AG04450 (cell line): Measurements from ENCODE around the gene RHOT1. TPM values are rescaled to one million over a fixed set of nuclear protein-coding genes. Genes with fewer than 3 reads are reported as not detected.
"Not testable (repeated sequence)": the region's sequence is repeated elsewhere in the genome, so short reads cannot be mapped to it uniquely, and the experiment has no call there.

Experiments used
- CTCF ChIA-PET: fragments of 300-600, 350-600 bp; formaldehyde crosslinking; extraction: SDS; loops from one replicate; lab custom pipeline; 2022; ENCODE audit warnings: antibody characterized with exemption, inconsistent platforms; lab: Charles Lee
- POLR2A ChIA-PET: fragments of 350-600 bp; formaldehyde crosslinking; extraction: SDS; loops from one replicate; lab custom pipeline; 2021; ENCODE audit warnings: antibody characterized with exemption, inconsistent platforms; lab: Yijun Ruan, JAX
- DNase-seq: peaks from one replicate; pipeline ENCODE4 v3.0.0-alpha.2; 2011; ENCODE audit warnings: low read depth, low spot score
- H3K27ac ChIP-seq: one replicate; pipeline ENCODE4 v1.5.1; 2012; ENCODE audit warnings: low read depth, low read length, control low read depth
- H3K27me3 ChIP-seq: one replicate; pipeline ENCODE4 v1.6.0; 2012; ENCODE audit warnings: low read length; ENCODE audit not compliant: control insufficient read depth, insufficient read depth
- H3K4me3 ChIP-seq: 2 replicates; pipeline ENCODE4 v1.5.1; 2011; ENCODE audit warnings: mild to moderate bottlenecking, low read depth, low read length, control low read depth
- H3K9me3 ChIP-seq: 2 replicates; pipeline ENCODE4 v1.5.1; 2012; ENCODE audit warnings: low read length; ENCODE audit not compliant: control insufficient read depth, insufficient read depth
- polyA plus RNA-seq: library from polyadenylated mRNA; depleted of rRNA; stranded (reverse); fragments of >200 nt; gene quantifications from 2 replicates; pipeline ENCODE4 v1.2.3, GENCODE V29; 2011
- TF ChIP-seq, protein P1 (sequence below): IDR thresholded peaks from 2 replicates; pipeline ENCODE4 v1.5.1; 2011; ENCODE audit warnings: low read depth, low read length, control low read depth, inconsistent platforms

The RHOT1 gene
- polyA plus RNA-seq, 1 experiment, result 59.0 TPM

DNA sequence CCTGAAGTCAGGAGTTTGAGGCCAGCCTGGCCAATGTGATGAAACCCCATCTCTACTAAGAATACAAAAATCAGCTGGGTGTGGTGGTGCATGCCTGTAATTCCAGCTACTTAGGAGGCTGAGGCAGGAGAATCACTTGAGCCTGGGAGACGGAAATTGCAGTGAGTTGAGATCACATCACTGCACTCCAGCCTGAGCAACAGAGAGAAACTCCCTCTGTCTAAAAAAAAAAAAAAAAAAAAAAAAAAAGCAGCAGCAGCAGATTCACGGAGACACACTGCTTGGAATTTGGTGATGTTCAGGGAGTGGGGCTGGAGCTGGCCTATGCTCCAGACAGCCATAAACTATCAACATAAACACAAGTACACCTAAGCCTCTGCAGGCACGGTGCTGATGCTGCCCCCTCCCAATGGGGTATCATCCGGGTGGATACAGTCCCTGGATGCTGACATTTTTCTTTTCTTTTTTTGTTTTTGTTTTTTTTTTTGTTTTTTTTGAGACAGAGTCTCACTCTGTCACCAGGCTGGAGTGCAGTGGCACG is 39.6 kb upstream of the RHOT1 start:
- H3K27me3 ChIP-seq, result peaks cover 2% of the 10 kb centered on the region
- POLR2A ChIA-PET, result interaction anchor here (0.9 kb wide), 1 partner anchor 39 kb away, joined by 5 read pairs; the partner anchor contains the start of gene RHOT1
- H3K4me3 ChIP-seq, result no peak overlapping the region
- no peaks in the 10 kb centered on the region for H3K9me3 ChIP-seq
- CTCF ChIA-PET, result interaction anchor here (0.6 kb wide), 1 partner anchor 251 kb away, joined by 4 read pairs; no protein-coding TSS in a partner anchor
- DNase-seq, result no peak
- no peak overlapping the region for H3K27ac ChIP-seq
- TF ChIP-seq, protein P1, sequence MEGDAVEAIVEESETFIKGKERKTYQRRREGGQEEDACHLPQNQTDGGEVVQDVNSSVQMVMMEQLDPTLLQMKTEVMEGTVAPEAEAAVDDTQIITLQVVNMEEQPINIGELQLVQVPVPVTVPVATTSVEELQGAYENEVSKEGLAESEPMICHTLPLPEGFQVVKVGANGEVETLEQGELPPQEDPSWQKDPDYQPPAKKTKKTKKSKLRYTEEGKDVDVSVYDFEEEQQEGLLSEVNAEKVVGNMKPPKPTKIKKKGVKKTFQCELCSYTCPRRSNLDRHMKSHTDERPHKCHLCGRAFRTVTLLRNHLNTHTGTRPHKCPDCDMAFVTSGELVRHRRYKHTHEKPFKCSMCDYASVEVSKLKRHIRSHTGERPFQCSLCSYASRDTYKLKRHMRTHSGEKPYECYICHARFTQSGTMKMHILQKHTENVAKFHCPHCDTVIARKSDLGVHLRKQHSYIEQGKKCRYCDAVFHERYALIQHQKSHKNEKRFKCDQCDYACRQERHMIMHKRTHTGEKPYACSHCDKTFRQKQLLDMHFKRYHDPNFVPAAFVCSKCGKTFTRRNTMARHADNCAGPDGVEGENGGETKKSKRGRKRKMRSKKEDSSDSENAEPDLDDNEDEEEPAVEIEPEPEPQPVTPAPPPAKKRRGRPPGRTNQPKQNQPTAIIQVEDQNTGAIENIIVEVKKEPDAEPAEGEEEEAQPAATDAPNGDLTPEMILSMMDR, result no peak

DNA sequence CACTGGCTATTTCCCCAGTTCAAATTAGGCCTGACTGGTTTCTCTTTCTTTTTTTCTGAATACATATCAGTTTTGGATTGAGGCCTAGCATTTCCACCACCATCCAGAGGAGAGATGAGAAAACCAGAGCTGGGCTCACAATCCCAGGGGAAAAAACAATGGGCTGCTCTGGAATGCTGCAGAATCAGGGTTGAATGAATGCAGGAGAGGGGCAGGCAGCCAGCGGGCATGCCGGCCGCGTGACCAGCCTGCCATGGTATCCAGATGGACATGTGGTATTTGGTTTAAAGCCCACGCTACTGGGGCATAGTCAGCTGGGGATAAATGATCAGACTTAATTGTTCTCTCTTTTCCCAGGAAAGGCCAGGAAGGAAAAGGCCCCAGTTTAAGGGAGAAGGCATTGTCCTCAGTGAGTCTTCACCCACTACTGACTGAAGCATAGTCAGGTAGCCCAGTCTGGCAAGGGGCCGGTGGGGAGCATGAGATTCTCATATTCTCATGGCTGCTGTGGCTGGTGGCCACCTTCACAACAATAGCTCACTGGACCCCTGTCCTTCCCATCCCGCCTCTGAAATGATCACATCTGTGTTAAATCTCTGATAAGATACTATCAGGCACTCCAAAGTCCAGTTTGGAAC is 38.7 kb upstream of the RHOT1 start:
- ChIA-PET CTCF (no interaction called here), POLR2A (interaction anchor here (0.7 kb wide), 1 partner anchor 835 kb away, joined by 3 read pairs; no protein-coding TSS in a partner anchor)
- Histone ChIP-seq H3K27me3 (peaks cover 2% of the 10 kb centered on the region), H3K27ac (no peak overlapping the region), H3K4me3 (no peak overlapping the region), H3K9me3 (no peaks in the 10 kb centered on the region)
- TF ChIP-seq, protein P1, result no peak
- no peak for DNase-seq

DNA sequence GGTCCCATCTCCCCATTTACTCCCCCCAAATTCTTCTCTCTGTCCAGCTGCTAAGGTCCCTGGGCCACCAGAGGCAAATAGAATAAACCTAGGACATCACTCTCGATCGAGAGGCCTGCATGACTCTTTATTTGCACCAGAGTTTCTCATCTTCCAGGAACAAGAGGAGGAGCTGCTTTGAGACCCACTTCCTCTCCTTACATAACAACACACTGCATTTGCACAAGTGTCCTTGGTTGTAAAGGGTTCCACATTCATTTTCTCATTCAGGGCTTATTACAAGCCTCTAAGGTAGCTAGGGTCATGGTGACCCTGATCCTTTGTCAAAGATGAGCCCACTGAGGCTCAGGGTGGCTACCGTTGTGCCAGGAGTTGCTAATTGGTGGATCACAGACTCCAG is 38.1 kb upstream of the RHOT1 start:
- no peaks in the 10 kb centered on the region for H3K9me3 ChIP-seq
- H3K27me3 ChIP-seq, result peaks cover 2% of the 10 kb centered on the region
- DNase-seq, result no peak
- ChIA-PET POLR2A (no interaction called here), CTCF (no interaction called here)
- H3K27ac ChIP-seq, result no peak overlapping the region
- H3K4me3 ChIP-seq, result no peak overlapping the region
- TF ChIP-seq, protein P1, result no peak

DNA sequence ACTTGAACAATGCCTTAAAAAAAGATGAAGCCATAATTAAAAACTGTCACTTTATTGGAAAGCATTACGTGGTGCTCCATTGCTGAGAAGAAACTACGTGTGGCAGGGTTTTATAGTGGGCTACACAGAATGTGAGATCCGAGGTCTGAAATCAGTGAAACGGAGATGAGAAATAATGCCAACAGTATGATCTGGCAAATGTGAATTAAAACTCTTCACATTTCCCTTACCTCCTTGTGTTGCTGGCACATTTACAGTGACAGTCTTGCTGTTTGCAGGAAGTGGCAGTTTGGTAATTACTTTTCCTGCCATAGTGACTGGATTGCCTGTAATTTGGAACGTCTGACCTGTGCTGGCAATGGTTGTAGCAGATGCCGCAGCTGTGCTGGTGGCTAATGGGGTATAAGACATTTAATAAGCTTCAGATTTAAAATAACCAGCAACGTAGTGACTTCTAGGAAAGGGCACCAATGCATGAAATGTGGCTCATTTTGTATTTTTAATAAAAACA is 35.8 kb upstream of the RHOT1 start:
- CTCF ChIA-PET, POLR2A ChIA-PET, H3K4me3 ChIP-seq, H3K9me3 ChIP-seq, H3K27me3 ChIP-seq, DNase-seq, H3K27ac ChIP-seq: not testable (repeated sequence)

DNA sequence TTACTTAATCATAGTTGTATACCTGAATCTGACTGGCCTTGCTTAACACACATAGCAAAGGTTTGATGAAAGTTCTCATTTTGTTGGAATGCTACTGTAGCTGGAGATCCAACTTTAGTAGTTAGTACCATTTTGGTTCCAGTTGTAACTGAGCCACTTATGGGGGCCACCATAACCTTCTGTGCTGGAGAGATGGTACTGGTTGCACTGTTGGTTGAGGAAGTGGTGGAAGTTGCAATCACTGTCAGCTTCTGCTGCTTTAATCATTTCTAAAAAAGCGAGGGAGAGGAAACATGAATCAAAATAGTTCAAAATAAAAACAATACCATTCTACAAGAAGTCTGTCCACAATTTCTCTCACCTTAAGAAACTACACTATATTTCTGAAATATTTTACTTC is 35.1 kb upstream of the RHOT1 start:
- H3K27ac ChIP-seq, H3K4me3 ChIP-seq, H3K27me3 ChIP-seq, POLR2A ChIA-PET, DNase-seq, H3K9me3 ChIP-seq: not testable (repeated sequence)
- CTCF ChIA-PET, result interaction anchor here (0.5 kb wide), 1 partner anchor 102 kb away, joined by 5 read pairs; no protein-coding TSS in a partner anchor

DNA sequence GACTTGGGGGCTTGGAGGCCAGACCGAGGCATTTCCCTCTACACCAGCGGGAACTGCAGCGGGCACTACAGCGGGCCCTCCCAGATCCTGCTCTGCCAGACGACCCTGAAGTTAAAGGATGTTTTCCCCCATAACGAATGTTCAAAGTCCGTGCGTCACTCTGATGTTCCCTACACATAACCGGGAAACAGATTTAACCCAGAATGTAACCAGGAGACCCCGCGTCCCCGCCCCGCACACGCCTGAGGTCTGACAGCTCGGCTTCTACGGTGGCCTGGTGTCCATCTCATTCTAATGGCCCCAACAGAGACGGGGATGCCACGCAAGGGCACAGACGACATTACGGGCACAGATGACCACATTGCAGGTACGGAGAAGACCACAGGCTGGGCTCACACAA is 31.7 kb upstream of the RHOT1 start:
- ChIA-PET CTCF (no interaction called here), POLR2A (no interaction called here)
- TF ChIP-seq, protein P1, result no peak
- Histone ChIP-seq H3K4me3 (no peak overlapping the region), H3K27me3 (no peaks in the 10 kb centered on the region), H3K9me3 (no peaks in the 10 kb centered on the region; the same call in 1 of the 2 replicates), H3K27ac (no peak overlapping the region)
- DNase-seq, result no peak
